ENCODE data around the gene NOL6. TPM values are rescaled to one million over a fixed set of nuclear protein-coding genes. Genes with fewer than 3 reads are reported as not detected.
"Not testable (repeated sequence)": the region's sequence is repeated elsewhere in the genome, so short reads cannot be mapped to it uniquely, and the experiment has no call there.

NOL6 gene
- total RNA-seq, 4 donors from 2014 or later = 18.1 to 36.3 (median 29.1) TPM

DNA sequence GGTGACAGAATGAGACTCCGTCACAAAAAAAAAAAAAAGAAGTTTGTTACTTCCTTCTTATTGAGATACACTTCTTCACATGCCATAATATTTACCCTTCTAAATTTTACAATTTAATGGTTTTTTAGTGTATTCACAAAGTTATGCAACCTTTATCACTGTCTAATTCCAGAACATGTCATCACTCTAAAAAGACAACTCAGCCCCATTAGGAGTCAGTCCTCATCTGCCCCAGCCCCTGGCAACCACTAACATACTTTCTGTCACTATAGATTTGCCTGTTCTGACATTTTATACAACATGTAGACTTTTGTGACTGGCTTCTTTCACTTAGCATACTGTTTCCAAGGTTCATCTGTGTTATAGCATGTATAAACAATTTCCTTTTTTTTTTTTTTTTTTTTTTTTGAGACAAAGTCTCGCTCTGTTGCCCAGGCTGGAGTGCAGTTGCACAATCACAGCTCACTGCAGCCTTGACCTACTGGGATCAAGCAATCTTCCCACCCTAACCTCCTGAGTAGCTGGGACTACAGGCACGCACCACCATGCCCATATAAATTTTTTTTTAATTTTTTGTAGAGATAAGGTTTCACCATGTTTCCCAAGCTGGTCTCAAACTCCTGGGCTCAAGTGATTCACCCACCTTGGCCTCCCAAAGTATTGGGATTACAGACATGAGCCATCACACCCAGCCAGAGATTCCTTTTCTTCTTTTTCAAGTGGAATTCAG is 44.3 kb downstream of the NOL6 start:
- Histone ChIP-seq H3K27ac (no peak overlapping the region), H3K9me3 (no peaks in the 10 kb centered on the region), H3K4me3 (no peak overlapping the region), H3K36me3 (no peaks in the 10 kb centered on the region), H3K4me1 (peaks cover 0 to 3% of the 10 kb centered on the region in 2 donors), H3K27me3 (no peaks in the 10 kb centered on the region)
- DNase-seq (no peak), ATAC-seq (no peak)
- in situ Hi-C loops (cut with MboI; ENCODE audit: low sequenced_read_pairs in 4 of 4) = no loop called here
- intact Hi-C loops (cut with DNase I; ENCODE audit: low total_unique reads) = no loop called here
- TF ChIP-seq, protein P1, sequence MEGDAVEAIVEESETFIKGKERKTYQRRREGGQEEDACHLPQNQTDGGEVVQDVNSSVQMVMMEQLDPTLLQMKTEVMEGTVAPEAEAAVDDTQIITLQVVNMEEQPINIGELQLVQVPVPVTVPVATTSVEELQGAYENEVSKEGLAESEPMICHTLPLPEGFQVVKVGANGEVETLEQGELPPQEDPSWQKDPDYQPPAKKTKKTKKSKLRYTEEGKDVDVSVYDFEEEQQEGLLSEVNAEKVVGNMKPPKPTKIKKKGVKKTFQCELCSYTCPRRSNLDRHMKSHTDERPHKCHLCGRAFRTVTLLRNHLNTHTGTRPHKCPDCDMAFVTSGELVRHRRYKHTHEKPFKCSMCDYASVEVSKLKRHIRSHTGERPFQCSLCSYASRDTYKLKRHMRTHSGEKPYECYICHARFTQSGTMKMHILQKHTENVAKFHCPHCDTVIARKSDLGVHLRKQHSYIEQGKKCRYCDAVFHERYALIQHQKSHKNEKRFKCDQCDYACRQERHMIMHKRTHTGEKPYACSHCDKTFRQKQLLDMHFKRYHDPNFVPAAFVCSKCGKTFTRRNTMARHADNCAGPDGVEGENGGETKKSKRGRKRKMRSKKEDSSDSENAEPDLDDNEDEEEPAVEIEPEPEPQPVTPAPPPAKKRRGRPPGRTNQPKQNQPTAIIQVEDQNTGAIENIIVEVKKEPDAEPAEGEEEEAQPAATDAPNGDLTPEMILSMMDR (IDR thresholded peaks at IDR 0.05 in 4 of 5, conservative IDR thresholded peaks at IDR 0.05 in 1 of 5) = no peak
- TF ChIP-seq POLR2A (IDR thresholded peaks at IDR 0.05) = no peak

DNA sequence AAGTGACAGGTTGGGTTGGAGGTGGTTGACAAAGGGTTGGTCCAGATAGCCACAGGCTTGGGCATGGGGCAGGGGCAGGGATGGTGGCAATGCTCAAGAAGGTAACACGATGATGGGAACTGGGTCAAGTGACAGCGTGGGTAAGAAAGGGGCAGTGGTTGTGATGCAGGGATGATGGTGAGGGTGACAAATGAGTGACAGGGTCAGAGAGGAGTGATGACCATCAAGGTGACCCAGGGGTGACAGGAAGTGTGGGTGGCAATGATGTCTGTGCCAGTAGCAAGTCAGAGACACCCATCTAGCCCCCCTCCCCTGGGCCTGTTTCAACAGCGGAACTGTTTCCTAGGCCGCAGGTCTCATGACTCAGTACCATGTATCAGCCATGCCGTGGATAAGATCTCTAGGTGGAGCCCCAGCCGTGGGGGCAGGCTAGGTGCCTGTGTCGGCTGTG is 46.9 kb downstream of the NOL6 start:
- peaks cover 0 to 3% of the 10 kb centered on the region in 2 donors for H3K4me1 ChIP-seq
- H3K27ac ChIP-seq = no peak overlapping the region
- H3K27me3 ChIP-seq = no peaks in the 10 kb centered on the region
- TF ChIP-seq, protein P1 (IDR thresholded peaks at IDR 0.05 in 4 of 5, conservative IDR thresholded peaks at IDR 0.05 in 1 of 5) = no peak
- H3K4me3 ChIP-seq = no peak overlapping the region
- no peaks in the 10 kb centered on the region for H3K36me3 ChIP-seq
- ATAC-seq = no peak
- no peak for DNase-seq
- no peaks in the 10 kb centered on the region for H3K9me3 ChIP-seq
- intact Hi-C loops (cut with DNase I; ENCODE audit: low total_unique reads) (no loop called here), in situ Hi-C loops (cut with MboI; ENCODE audit: low sequenced_read_pairs in 4 of 4) (no loop called here)

DNA sequence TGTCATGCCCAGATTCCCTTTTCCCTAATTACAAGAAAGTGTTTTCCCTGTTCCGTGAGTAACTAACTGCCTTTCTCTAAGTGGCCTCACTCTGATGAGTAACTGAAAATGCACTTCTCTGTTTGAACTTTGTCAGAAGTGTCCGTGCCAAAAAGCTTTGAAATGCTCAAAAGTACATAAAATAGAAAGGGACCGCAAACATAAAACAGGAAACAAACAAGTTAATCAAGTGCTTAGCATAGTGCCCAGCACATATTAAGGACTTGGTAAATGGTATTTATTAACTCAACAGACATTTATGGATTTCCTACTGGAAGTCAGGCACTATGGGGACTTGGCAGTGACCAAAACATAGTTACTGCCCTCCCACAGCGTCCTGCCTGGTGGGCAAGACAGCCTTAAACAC is 48.6 kb downstream of the NOL6 start:
- intact Hi-C loops (cut with DNase I; ENCODE audit: low total_unique reads) (no loop called here), in situ Hi-C loops (cut with MboI; ENCODE audit: low sequenced_read_pairs in 4 of 4) (no loop called here)
- TF ChIP-seq POLR2A (IDR thresholded peaks at IDR 0.05) = no peak
- TF ChIP-seq, protein P1 (IDR thresholded peaks at IDR 0.05 in 4 of 5, conservative IDR thresholded peaks at IDR 0.05 in 1 of 5) = no peak
- Histone ChIP-seq H3K9me3 (no peaks in the 10 kb centered on the region), H3K27ac (no peak overlapping the region), H3K4me3 (no peak overlapping the region), H3K4me1 (no peaks in the 10 kb centered on the region), H3K27me3 (no peaks in the 10 kb centered on the region), H3K36me3 (no peaks in the 10 kb centered on the region)
- ATAC-seq (no peak), DNase-seq (no peak)

DNA sequence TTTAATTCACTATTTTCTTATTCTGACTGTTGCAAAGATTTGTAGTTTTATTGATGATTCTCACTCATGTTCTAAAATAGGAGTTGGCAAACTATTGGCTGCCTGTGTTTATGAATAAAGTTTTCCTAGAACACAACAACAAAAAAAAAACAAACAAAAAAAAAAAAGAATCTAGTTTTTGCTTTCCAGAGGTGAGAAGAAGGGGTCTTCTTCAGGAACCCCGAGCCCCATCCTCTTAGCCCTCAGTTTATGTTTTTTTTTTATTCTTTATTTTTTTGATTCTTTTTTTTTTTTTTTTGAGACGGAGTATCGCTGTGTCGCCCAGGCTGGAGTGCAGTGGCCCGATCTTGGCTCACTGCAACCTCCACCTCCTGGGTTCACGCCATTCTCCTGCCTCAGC is 49.2 kb downstream of the NOL6 start:
- H3K4me1 ChIP-seq; DNase-seq; in situ Hi-C loops (cut with MboI; ENCODE audit: low sequenced_read_pairs in 4 of 4); H3K27me3 ChIP-seq; H3K4me3 ChIP-seq; H3K36me3 ChIP-seq; H3K9me3 ChIP-seq; H3K27ac ChIP-seq; ATAC-seq; intact Hi-C loops (cut with DNase I; ENCODE audit: low total_unique reads): not testable (repeated sequence)

DNA sequence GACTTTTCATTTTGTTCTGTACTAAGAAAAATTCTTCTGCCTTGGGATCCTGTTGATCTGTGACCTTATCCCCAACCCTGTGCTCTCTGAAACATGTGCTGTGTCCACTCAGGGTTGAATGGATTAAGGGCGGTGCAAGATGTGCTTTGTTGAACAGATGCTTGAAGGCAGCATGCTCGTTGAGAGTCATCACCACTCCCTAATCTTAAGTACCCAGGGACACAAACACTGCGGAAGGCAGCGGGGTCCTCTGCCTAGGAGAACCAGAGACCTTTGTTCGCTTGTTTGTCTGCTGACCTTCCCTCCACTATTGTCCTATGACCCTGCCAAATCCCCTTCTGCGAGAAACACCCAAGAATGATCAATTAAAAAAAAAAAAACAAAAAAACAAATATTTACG is 49.7 kb downstream of the NOL6 start:
- in situ Hi-C loops (cut with MboI; ENCODE audit: low sequenced_read_pairs in 4 of 4); DNase-seq; H3K4me1 ChIP-seq; H3K27ac ChIP-seq; H3K4me3 ChIP-seq; H3K36me3 ChIP-seq; ATAC-seq; H3K27me3 ChIP-seq; intact Hi-C loops (cut with DNase I; ENCODE audit: low total_unique reads); H3K9me3 ChIP-seq: not testable (repeated sequence)
